Measurements from ENCODE around the gene CAMK2B.
A peak's percentile ranks its signal among the peaks of the same experiment; 100 is the strongest.

The CAMK2B gene

GRCh38 chr7:44307905-44308595 lies 17.3 kb downstream of the CAMK2B start:
- no peak for DNase-seq

GRCh38 chr7:44307301-44307900 lies 18.0 kb downstream of the CAMK2B start:
- peak; percentile 28 for DNase-seq

GRCh38 chr7:44306606-44307005 lies 18.8 kb downstream of the CAMK2B start:
- no peak for DNase-seq

DNA sequence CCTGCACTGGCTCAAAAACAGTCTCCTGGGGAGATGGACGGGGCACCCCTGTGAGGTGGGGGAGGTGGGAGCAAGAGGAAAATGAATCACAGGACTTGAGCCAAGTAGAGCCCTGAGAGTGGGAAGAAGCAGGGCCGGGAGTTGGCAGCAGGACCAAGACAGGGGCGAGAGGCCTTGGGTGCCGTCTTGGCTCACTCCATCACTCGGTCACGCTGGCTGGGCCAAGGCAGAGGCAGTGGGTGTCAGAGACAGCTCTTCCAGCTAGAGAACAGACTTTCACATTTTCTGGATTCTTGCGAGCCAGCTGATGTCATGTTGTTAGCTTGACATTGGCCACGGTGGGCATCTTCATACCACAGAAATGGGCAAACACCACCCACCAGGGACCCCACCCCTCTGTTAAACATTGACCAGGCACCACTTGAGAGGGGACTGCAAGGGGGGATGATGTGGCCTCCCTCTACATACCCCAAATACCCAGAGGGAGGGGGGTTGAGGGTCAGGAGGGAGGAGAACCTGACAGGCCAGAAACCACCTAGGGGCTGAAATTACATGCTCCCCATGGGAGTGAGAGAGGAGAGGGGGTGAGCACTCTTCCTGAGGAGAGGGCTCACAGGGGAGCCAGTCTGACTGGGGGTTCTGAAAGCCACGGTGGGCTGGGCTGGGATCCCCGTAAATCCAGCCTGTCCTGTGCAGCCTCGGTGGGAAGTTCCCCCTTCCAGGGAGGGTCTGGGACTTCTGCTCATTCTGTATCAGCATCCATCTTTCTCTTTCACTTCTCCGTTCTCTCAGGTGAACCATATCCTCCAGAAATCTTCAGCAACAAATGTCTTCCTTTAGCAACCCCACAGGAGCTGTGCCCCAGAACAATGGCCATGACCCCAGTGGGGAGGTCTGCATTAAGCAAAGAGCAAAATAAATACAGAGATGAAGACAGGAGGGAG lies 19.6 kb downstream of the CAMK2B start:
- no peak for DNase-seq

GRCh38 chr7:44294325-44295069 lies 30.9 kb downstream of the CAMK2B start:
- DNase-seq, result no peak

GRCh38 chr7:44293561-44294324 lies 31.7 kb downstream of the CAMK2B start:
- DNase-seq, result no peak

- no peak for DNase-seq
Measured at GRCh38 chr7:44292876-44293560, 32.4 kb downstream of the CAMK2B start.

GRCh38 chr7:44292420-44292817 lies 33.0 kb downstream of the CAMK2B start:
- no peak for DNase-seq

DNA sequence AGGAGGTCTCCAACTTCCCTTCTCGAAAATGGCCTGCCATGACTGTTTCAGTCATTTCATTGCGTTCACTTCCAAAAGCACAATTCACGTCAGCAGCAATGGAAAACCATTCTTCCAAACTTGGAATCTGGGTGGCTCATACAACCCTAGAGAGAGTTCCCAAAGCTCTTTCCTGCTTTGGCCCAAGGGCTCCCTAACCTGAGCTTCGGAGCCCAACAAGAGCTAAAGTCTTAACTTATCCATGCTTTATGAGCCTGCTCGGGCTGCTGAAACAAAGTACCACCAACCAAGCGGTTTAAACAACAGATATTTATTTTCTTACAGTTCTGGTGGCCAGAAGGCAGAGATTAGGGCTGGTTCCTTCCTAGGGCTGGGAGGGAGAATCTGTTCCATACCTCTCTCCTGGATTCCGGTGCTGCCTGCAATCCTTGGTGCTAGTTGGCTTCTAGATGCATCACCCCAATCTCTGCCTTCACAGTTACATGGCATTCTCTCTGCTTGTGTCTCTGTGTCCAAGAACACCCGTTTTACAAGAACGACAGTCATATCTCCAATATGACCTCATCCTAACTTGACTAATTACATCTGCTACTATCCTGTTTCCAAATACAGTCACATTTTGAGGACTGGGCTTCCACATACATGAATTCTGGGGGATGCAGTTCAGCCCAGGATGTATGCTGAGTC lies 33.5 kb downstream of the CAMK2B start:
- DNase-seq, result no peak

- no peak for DNase-seq
Measured at GRCh38 chr7:44291066-44291732, 34.2 kb downstream of the CAMK2B start.

DNA sequence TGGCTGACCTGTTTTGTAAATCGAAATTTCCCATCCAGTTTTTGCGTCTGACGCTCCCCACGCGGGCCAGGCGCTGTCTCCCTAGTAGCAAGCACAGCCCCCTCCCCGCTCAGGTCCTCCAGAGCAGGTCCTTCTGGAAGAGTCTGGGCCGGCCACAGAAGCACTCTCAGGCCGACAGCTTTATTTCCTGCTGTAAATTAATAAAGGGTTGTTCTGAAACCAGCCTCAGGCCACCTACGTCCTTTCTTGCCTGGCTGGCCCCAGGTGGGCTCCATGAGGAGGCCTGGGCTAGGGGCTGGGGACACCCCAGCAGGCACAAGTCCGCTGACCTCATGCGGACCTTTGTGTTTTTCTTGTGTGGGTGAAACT lies 35.2 kb downstream of the CAMK2B start:
- no peak for DNase-seq

- no peak for DNase-seq
Measured at GRCh38 chr7:44289341-44290251, 35.8 kb downstream of the CAMK2B start.

- no peak for DNase-seq
Measured at GRCh38 chr7:44288811-44289340, 36.5 kb downstream of the CAMK2B start.

DNA sequence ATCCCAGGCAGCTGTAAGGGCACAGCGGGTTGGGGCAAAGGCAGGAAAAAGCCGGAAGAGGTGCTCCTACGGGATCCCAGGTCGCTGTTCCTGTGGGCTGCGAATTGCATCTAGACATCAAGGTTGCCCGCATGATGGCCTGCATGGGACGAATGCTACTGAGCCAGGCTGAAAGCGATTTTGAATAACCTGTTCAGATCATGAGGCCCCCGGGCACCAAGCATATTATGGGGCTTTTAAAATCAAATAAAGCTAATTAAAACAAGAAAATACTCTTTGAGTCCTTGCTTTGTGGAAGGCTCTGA lies 37.1 kb downstream of the CAMK2B start:
- no peak for DNase-seq

DNA sequence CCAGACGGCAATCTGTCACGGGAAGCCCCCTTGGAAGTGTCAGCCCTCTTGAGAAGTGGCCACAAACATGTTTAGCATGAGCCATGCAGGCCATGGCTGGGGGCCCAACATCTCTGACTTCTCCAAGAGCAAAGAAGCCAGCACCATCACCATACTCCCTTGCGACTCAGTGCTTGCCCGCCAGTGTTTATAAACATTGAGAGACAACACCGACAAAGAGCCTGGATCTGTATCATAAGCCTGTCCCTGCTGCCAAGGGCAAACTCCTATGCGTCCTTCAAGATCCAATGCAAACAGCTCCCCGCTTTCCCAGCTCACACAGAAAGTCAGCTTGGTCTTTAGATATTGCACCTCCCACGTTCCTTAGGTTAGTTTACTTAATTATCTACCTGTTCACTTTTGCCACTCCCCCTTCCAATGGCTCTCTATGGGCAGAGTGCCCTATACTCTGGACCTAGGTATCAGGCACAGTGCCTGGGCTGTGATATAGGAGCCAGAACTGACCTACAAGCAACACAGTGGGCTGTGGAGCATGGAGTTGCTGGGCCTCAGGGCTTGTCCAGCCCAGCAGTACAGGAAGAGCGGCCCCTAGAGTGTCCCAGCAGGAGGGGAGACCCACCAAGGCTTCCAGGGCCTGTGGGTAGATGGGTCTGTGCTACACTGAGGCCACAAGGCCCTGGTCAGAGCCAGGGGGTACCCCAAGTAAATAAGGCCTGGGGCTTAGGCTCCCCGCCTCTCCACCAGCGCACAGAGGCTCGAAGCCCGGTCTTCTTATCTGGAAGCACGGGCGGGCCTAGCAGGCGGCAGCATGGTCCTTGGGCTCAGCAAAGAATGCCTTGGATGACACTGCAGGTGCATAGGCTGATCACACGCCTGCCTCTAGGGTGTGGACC lies 37.7 kb downstream of the CAMK2B start:
- no peak for DNase-seq

DNA sequence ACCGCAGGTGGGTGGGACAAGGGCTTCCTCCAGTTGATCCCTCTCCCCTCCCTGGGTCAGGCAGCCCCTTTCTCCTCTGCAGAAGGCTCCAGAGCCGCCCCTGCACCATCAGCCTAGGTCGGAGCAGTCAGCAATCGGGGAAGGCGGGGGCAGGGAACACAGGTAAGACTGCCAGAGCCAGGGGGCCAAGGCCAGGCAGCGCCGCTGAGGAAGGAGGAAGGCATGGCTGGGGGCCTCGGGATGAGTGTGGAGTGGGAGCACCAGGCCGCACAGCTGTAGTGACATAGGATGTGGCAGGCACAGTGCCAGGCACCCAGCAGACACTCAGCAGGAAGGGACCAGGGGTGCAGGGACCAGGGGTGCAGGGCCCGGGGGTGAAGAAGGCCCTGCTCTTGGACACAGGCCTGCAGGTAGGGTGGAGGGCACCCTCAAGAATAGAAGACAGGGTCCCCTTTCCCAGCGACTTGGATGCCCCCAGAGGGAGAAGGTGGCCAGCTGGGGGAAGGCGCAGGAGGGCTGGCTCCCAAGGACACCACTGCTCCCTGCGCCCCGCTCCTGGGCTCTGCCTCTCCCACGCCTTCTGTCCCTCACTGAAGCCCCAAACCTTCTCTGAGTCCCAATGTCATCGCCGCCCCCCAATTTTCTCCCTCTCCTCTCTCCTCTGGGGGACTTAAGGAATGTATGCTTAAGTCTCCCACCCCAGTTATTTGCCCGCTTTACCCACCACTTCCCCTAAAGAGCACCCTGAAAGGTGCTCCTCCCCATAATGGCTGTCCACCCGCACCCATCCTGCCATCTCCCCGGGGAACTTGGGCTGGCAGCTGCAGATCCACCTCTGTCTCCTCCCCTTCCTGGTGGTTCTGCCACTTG lies 38.5 kb downstream of the CAMK2B start:
- DNase-seq, result no peak

GRCh38 chr7:44286182-44286617 lies 39.2 kb downstream of the CAMK2B start:
- no peak for DNase-seq
